Epidermal melanocyte (primary cell): ENCODE data around the gene P3H3.
"Not testable (repeated sequence)": the region's sequence is repeated elsewhere in the genome, so short reads cannot be mapped to it uniquely, and the experiment has no call there.

Experiments
- DNase-seq: peaks from one replicate; pipeline ENCODE4 v3.0.0; 2011; ENCODE audit warnings: low spot score; ENCODE audit not compliant: insufficient read length

Gene P3H3

DNA sequence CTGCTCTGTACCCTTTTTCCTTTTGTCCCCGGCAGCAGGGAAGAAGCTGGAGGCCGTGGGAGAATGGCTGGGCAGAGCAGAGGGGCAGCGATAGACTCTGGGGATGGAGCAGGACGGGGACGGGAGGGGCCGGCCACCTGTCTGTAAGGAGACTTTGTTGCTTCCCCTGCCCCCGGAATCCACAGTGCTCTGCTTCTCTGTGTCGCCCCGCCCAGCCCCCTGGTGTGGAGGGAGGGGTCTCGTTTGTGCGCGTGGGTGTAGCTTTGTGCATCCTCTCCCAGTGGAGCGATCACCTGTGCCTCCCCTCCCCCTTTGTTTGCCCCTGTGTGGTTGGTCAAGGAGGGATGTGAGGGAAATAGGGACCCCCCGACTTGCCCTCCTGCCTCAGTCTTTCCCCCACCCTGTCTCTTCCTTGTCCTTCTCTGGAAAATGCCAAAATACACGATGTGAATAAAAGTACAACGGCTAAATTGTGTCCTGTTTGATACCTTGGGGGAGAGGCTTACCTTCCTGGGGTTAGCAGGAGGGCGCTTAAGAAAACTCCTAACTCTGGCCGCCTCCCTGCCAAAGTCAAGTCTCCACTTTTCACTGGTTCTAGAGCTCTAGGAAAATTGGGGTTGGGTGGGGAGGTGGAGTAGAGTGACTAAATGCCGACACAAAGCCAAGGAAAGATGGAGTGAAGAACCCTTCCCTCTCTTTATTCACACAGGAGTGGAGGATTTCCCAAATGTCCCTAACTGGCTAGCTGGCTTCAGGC is 38.1 kb downstream of the P3H3 start:
- no peak for DNase-seq

DNA sequence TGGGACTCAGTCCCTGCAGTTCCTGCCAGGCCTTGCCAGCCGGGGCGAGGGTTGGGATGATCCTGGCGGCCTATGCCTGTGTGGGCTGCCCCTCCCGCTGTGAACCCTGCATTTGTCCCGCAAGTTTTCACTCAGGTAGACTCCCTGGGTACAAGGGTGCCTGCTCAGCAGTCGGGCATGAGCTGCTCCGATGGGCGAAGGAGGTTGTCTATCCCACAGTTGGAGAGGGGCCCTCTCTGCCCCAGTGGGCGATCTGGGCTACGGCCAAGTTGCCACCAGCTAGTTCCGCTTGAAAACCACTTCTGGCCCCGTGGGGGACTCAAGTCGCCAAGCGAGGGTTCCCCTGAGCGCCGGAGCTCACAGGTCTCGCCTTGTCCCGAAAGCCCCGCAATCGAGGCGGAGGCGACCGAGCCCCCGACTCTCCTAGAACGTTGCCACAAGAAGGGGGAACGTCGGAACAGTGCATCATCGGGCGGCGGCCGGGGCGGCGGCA is 38.8 kb downstream of the P3H3 start:
- DNase-seq: no peak

DNA sequence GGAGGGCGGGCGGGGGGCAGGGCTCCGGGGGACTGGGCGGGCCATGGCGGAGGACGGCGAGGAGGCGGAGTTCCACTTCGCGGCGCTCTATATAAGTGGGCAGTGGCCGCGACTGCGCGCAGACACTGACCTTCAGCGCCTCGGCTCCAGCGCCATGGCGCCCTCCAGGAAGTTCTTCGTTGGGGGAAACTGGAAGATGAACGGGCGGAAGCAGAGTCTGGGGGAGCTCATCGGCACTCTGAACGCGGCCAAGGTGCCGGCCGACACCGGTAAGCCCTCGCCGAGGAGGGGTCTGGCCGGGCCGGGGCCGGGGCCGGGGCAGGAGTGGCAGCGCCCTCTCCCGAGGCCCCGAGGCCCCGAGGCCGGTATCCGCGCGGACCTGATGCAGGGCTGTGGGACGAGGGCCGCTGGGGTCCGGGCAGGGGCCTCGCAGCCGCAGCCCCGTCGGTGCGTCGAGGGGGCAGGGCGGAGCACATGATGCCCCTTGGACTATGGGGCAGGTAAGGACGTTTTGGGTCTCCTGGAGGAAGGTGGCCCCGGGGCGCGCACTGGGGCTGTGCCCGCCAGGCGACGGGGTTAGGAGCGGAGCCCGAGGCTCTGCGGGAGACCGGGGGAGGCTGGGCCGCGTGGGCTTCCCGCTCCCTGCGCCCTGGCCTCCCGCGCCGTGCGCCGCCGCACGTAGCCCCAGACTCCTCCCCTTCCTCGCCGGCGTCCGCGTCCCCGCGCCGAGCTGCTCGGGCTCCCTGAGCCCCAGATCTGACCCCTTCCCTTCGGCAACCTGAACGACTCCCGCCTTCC is 39.4 kb downstream of the P3H3 start, which contains the start of gene TPI1:
Gene TPI1 (plus strand): TSS at position 119 of the 798 bp plus-strand sequence. CDS start 36 bp downstream, at position 155.
- DNase-seq: peak; percentile 82

DNA sequence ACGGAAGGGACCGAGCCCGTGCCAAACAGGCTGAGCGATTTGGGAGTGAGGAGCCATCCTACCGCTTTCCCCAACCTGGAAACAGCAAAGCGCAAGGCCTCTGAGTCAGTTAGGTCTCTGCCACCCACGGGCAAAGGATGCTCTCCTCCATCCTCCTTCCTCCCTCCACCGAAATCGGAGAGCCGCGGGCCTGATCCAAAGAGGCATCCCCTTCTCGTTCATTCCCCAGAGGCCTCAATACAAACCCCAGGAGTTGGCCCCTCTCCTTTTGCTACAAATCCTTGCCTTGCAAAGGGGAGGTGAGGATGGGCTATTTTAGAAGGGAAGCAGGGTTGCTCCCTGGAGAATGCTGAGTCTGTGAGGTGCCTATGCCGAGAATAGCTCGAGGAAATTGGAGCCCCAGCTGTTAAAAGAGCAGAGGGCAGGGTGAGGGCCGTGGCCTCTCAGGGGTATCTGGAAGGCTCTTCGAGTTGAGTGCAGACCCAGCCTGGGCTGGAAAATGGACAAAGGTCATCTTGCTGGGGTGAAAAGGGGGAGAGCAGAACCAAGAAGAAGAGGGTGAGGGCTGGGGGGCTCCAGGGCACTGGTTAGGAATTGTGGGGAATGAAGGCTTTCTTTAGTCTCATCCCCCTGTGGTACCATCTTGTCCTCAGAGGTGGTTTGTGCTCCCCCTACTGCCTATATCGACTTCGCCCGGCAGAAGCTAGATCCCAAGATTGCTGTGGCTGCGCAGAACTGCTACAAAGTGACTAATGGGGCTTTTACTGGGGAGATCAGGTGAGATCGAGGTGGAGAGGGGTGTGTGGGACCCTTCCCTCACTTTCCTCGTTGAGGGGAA is 40.2 kb downstream of the P3H3 start:
- no peak for DNase-seq

DNA sequence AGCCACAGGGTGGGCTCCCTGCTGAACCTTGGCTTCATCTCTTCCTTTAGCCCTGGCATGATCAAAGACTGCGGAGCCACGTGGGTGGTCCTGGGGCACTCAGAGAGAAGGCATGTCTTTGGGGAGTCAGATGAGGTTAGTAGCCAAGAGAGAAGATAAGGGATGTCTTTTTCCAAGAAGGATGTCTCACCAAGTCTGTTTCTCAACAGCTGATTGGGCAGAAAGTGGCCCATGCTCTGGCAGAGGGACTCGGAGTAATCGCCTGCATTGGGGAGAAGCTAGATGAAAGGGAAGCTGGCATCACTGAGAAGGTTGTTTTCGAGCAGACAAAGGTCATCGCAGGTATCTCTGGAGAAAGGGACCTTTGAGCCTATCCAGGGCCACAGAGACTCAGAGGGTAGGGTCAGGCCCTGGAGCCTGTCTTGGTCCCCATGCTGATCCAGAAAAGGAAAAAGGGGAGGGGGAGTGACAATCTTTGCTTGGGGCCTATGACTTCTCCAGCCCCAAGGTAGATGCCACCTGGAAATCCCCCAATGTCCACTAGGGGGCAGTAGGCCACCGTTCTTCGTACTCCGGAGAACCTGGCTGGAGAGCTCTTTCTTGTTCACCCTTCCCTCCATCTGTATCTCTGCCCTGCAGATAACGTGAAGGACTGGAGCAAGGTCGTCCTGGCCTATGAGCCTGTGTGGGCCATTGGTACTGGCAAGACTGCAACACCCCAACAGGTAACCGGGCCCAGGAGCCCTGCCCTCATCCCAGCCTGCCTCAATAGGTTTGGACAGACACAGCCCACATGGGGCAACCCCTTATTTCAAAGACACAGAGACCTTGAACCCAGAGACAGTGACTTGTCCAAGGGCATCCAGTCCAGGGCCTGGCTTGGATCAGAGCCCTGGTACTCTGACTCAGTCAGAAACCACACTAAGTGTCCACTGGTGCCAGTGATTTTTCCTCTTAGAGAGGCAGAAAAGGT is 41.1 kb downstream of the P3H3 start:
- peak; percentile 81 for DNase-seq

DNA sequence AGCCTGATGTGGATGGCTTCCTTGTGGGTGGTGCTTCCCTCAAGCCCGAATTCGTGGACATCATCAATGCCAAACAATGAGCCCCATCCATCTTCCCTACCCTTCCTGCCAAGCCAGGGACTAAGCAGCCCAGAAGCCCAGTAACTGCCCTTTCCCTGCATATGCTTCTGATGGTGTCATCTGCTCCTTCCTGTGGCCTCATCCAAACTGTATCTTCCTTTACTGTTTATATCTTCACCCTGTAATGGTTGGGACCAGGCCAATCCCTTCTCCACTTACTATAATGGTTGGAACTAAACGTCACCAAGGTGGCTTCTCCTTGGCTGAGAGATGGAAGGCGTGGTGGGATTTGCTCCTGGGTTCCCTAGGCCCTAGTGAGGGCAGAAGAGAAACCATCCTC is 42.1 kb downstream of the P3H3 start:
- DNase-seq: not testable (repeated sequence)

DNA sequence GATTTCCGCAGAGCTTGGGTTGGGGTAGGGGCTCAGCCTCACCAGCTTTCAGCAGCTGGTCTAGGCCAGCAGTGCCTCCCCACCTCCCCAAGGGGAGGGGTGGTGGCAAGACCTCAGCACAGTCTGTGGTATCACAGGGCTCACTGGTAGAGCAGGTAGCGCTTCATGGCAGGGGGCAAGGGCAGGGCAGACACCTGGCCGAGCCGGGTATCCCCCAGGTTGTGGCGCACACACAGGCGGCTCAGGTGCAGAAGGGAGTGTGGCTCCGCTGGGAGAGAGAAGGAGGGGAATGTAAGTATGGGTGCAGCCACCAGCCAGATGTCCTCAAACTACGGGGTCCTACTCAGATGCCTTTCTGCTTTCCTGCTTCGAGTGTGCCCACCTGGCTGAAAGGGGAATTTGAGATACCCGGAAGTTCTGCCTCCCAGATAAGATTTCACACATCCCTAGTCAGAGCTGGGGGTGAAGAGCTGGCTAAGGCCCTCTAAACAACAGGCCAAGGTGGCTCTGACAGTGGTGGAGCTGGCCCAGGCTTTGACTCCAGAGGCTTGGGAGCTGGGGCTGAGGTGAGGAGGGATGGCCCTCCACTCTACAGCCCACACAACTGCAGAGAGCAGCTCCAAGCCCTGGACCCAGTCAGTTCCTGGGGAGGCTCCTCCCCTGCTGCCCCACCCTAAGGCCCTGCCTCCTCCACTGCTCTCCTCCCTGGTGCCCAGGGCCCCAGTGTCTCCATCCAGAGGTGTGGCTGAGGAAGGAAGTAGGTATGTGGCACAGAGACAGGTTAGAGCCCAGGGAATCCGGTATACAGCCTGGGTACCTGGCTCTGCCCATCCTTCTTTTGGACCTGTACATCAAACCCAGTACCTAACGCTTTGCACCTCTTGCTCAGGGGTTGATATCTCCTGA is 43.1 kb downstream of the P3H3 start:
- DNase-seq: no peak

DNA sequence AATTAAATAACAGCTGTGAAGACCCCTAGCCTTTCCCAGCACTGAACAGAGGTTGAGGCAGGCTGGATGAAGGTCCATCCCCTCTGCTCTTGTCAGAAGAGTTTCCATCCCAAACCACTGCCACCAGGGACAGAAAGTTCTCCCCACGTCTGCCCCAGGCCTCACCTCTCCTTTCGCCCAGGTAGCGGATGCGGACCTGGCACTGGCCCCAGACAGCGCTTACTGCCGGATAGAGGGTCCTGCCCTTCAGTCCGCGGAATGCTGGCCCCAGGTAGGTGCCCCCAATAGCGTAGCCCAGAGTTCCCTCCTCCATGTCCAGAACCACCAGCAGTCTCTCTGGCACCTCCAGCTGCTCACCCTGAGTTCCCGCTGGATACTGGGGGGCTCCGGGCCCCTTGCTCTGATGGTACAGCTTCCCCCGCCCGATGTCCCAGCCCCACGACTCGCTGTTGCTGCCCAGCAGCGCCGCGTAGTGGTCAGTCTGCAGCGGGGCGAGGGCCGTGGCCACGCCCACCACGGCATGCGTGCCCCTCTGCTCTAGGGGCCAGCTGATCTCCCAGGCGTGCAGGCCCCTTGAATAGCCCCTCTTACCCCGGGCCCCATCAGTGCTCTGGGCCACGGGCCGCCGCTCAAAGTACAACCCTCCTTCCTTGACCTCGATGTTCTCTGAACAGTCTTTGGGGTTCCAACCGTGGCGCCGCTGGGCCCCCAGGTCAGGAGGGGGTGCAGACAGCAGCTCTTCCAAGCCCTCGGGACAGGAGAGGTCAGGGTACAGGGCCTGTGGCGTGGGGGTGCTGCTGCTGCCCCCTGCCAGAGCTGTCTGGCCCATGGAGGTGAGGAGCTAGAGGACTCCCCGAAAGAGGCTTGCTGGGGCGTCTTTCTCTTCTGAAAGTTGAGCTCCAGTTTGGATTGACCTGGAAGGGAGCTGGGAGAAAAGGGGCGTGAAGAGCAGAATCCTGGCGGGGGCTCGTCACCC is 44.2 kb downstream of the P3H3 start:
- DNase-seq: peak; percentile 79

DNA sequence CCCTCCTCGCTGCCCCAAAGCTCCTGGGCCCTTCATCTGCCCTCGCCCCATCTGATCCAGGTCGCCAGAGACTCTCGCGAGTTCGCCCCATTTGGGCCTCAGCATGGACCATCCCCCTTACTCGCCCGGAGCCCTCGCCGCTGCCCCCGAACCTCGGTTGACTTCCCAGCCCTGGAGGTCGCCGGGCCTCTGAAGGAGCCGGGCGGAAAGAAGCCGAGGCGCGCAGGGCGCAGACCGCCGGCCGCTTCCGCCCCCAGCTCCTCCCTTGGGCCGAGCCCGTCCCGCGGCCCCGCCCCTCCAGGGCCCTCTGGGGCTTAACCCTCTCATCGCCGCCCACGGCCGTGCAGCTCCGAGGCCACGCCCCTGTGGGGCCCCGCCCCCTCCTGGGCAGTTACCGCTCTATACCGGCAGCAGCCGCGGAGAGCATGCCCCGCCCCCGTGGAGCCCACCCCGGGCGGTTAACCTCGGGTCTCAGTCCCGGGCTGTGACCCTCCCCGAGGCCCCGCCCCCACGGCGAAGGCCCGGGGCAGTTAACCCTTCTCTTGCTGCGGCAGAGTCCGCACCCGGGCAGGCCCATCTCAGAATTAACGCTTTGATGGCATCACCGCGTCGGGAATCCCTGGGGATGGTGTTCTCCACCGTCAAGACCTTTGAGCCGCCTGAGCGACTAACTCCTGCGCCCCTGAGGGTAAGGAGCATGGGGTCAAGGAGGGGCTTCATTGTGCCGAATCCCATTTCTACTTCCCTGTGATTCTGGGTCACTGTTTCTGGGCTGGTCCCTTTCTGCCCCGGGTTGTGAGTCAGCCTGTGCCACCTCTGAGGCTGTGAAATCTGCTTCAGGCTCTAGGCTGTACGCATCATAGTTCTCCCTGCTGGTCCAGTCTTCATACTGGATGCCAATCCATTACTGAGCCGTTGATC is 45.1 kb downstream of the P3H3 start, which contains the start of gene SPSB2:
Gene SPSB2 (minus strand): TSS at position 210 of the 921 bp plus-strand sequence. CDS start 402 bp downstream, outside the sequence.
- DNase-seq: peak; percentile 91

DNA sequence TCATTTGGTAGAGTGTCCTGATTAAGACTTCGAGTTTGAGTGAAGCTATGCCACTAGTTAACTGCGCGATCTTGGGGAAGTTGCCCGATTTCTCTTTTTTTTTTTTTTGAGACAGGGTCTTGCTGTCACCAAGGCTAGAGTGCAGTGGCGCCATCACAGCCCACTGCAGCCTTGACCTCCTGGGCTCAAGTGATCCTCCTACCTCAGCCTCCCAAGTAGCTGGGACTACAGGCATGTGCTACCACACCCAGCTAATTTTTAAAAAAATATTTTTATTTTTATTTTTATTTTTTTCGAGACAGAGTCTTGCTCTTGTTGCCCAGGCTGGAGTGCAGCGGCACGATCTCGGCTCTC is 45.8 kb downstream of the P3H3 start:
- DNase-seq: not testable (repeated sequence)

DNA sequence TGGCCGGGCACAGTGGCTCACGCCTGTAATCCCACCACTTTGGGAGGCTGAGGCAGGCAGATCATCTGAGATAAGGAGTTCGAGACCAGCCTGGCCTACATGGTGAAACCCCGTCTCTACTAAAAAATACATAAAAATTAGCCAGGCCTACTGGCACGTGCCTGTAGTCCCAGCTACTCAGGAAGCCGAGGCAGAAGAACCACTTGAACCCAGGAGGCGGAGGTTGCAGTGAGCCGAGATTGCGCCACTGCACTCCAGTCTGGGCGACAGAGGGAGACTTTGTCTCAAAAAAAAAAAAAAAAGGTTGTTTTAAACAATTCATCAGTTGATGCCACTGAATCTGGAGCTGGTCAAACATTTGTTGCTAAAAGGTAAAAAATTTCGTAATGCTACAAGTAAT is 51.6 kb downstream of the P3H3 start:
- DNase-seq: not testable (repeated sequence)

DNA sequence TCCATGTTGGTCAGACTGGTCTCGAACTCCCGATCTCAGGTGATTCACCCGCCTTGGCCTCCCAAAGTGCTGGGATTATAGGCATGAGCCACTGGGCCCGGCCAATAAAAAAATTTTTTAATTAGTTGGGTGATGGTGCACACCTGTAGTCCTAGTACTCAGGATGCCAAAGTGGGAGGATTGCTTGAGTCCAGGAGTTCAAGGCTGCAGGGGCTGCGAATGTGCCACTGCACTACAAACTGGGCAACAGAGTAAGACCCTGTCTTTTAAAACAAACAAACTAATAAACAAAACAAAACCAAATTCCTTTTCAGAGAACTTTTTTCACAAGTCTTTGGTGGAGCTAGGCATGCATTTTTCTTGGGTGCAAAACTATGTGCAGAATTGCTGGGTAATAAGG is 55.0 kb downstream of the P3H3 start:
- DNase-seq: no peak

DNA sequence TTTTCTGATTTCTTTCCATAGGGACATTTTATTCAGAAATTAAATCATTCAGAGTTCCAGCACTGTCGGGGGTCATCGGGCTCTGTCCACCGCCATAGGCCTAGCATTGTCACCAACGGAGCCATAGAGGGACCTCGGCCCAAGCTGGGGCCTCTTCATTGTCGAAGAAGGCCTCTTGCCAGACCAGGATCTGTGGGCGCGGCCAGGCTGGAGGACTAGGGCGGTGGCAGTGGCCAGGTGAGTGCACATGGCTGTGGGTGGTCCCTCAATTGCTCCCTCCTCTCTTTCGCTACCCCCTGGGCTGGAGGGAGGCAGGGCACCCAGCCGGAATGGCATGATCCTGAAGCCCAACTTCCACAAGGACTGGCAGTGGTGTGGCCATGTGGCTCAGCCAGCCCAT is 55.5 kb downstream of the P3H3 start:
- DNase-seq: no peak

DNA sequence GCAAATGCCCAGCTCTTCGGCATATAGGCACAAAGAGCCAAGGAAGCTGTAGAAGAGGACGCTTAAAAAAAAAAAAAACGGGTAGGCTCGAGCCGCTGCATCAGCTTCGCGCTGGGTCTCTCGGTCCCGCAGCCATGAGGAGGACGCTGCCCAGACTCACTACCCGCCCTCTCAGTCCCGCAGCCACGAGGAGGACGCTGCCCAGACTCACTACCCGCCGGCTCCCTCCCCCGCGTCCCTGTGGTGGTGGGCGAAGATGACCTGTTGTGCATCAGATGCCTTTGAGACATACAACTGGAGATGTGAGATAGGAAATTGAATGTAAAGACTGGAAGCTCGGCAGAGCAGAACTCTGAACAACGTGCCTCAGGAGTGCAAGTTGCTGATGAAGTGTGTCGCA is 56.3 kb downstream of the P3H3 start:
- no peak for DNase-seq

DNA sequence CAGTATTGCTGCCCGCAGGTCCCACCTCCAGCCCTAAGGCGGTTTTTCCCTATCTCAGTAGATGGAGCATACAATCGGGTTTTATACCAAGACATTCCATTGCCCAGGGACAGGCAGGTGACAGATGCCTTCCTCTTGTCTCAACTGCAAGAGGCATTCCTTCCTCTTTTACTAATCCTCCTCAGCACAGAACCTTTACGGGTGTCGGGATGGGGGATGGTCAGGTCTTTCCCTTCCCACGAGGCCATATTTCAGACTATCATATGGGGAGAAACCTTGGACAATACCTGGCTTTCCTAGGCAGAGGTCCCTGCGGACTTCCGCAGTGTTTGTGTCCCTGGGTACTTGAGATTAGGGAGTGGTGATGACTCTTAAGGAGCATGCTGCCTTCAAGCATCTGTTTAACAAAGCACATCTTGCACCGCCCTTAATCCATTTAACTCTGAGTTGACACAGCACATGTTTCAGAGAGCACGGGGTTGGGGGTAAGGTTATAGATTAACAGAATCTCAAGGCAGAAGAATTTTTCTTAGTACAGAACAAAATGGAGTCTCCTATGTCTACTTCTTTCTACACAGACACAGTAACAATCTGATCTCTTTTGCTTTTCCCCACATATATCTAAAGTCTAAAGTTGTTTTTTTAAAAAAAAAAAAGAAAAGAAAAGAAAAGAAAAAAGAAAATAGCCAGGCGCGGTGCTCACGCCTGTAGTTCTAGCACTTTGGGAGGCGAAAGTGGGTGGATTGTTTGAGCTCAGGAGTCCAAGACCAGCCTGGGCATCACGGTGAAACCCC is 58.2 kb downstream of the P3H3 start:
- DNase-seq: not testable (repeated sequence)

DNA sequence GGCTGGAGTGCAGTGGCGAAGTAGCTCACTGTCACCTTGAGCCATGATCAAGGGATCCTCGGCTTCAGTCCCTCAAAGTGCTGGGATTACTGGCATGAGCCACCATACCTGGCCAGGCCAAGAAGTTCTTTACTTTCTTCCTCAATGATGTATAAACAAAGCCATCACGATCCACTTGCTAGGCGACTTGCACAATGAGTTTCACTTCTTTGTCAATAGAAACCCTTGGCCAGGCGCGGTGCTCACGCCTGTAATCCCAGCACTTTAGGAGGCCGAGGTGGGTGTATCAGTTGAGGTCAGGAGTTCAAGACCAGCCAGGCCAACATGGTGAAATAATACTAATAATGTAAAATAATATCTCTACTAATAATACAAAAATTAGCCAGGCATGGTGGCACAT is 59.3 kb downstream of the P3H3 start:
- no peak for DNase-seq
